B cell (primary cell): ENCODE results near the gene EHBP1L1. TPM values are rescaled to one million over a fixed set of nuclear protein-coding genes. Genes with fewer than 3 reads are reported as not detected.

Experiments used
- ATAC-seq: fragments of 200-7000 bp; cut with Tn5 transposase; one replicate; pipeline ENCODE4 v1.10.0; 2021; ENCODE audit warnings: low read depth, mild to moderate bottlenecking, moderate number of reproducible peaks, moderate library complexity
- CTCF ChIA-PET: fragments of 350-600 bp; sonication (Branson Sonifier 250); formaldehyde crosslinking; loops from one replicate; lab custom pipeline; 2021; ENCODE audit warnings: antibody characterized with exemption, inconsistent platforms; lab: Charles Lee
- POLR2A ChIA-PET: fragments of 350-600 bp; sonication (Branson Sonifier 250); formaldehyde crosslinking; loops from one replicate; lab custom pipeline; 2021; ENCODE audit warnings: antibody characterized with exemption; lab: Charles Lee
- DNase-seq: peaks from one replicate; pipeline ENCODE4 v3.0.0; 2013
- H2AFZ ChIP-seq: 2 replicates; pipeline ENCODE4 v1.6.1; 2012; ENCODE audit warnings: mild to moderate bottlenecking, low read depth, low read length; ENCODE audit not compliant: insufficient read depth, poor library complexity, severe bottlenecking
- H3K27ac ChIP-seq, 2 donors: 1 replicate in 1 of 2; 2 replicates in 1 of 2; pipeline ENCODE4 v1.5.1; 2012 to 2013; ENCODE audit warnings: low read length in 2 of 2, mild to moderate bottlenecking in 2 of 2, moderate library complexity in 1 of 2
- H3K27me3 ChIP-seq, 4 experiments: fragments of 200-600 bp in 1 of 4; sonication (generic) in 1 of 4; replicated peaks in 1 of 4; 1 replicate in 2 of 4; 2 replicates in 2 of 4; pipeline versions ENCODE4 v1.6.1 to v1.7.0; 2013 to 2016; ENCODE audit warnings: low read length in 3 of 4, mild to moderate bottlenecking in 2 of 4, mixed read lengths in 1 of 4, moderate library complexity in 1 of 4; ENCODE audit not compliant: insufficient read depth in 4 of 4, control insufficient read depth in 3 of 4; ENCODE audit errors: control extremely low read depth in 1 of 4
- H3K36me3 ChIP-seq, 2 experiments: replicated peaks in 1 of 2; 1 replicate in 1 of 2; 2 replicates in 1 of 2; pipeline versions ENCODE4 v1.6.1 to v1.7.1; 2013; ENCODE audit warnings: low read length in 1 of 2; ENCODE audit not compliant: insufficient read depth in 2 of 2, control insufficient read depth in 1 of 2; ENCODE audit errors: control extremely low read depth in 1 of 2, extremely low read depth in 1 of 2
- H3K4me1 ChIP-seq, 2 donors: fragments of 200-600 bp in 1 of 2; sonication (generic) in 1 of 2; 1 replicate in 1 of 2; 2 replicates in 1 of 2; pipeline versions ENCODE4 v1.5.1 to v1.6.1; 2013 to 2017; ENCODE audit warnings: low read length in 2 of 2; ENCODE audit not compliant: control insufficient read depth in 2 of 2, insufficient read depth in 2 of 2
- H3K4me2 ChIP-seq: replicated peaks from 2 replicates; pipeline ENCODE3; 2012; ENCODE audit warnings: mild to moderate bottlenecking, low read depth, low read length; ENCODE audit not compliant: poor library complexity, severe bottlenecking
- H3K4me3 ChIP-seq, 5 experiments: fragments of 200-600 bp in 1 of 5; sonication (generic) in 1 of 5; 1 replicate in 3 of 5; 2 replicates in 2 of 5; pipeline versions ENCODE4 v1.5.1 to v1.7.0; 2011 to 2016; ENCODE audit warnings: low read length in 4 of 5, mild to moderate bottlenecking in 4 of 5, low read depth in 2 of 5, control low read depth in 1 of 5, moderate library complexity in 1 of 5; ENCODE audit not compliant: insufficient read depth in 1 of 5; ENCODE audit errors: control extremely low read depth in 1 of 5, extremely low read depth in 1 of 5
- H3K79me2 ChIP-seq: fragments of 200-600 bp; sonication (generic); one replicate; pipeline ENCODE4 v1.6.0; 2016; ENCODE audit warnings: low read length; ENCODE audit not compliant: control insufficient read depth, insufficient read depth
- H3K9ac ChIP-seq: fragments of 200-600 bp; sonication (generic); 2 replicates; pipeline ENCODE4 v1.6.1; 2017; ENCODE audit warnings: mild to moderate bottlenecking, low read length, moderate library complexity
- H3K9me3 ChIP-seq, 3 donors: one replicate each; pipeline versions ENCODE4 v1.6.1 to v1.7.1; 2013; ENCODE audit warnings: low read length in 2 of 3; ENCODE audit not compliant: control insufficient read depth in 2 of 3, insufficient read depth in 1 of 3; ENCODE audit errors: control extremely low read depth in 1 of 3
- H4K20me1 ChIP-seq: 2 replicates; pipeline ENCODE4 v1.6.0; 2012; ENCODE audit warnings: mild to moderate bottlenecking, low read length; ENCODE audit not compliant: insufficient read depth, control insufficient read depth, poor library complexity, severe bottlenecking
- H3K27ac Mint-ChIP-seq: one replicate; pipeline ENCODE4 v1.8.0; 2021; ENCODE audit warnings: mixed read lengths
- H3K27me3 Mint-ChIP-seq: one replicate; pipeline ENCODE4 v1.8.0; 2021; ENCODE audit warnings: mixed read lengths
- H3K4me1 Mint-ChIP-seq: one replicate; pipeline ENCODE4 v1.8.0; 2021; ENCODE audit warnings: mixed read lengths
- H3K4me3 Mint-ChIP-seq: one replicate; pipeline ENCODE4 v1.8.0; 2021; ENCODE audit warnings: mixed read lengths
- H3K9me3 Mint-ChIP-seq: one replicate; pipeline ENCODE4 v1.8.0; 2022; ENCODE audit warnings: mixed read lengths; ENCODE audit not compliant: insufficient read depth
- CTCF ChIP-seq: fragments of 200-600 bp; IDR thresholded peaks from one replicate; pipeline ENCODE4 v1.8.0; 2022; ENCODE audit warnings: antibody characterized with exemption, mild to moderate bottlenecking
- EZH2 ChIP-seq: IDR thresholded peaks from 2 replicates; pipeline ENCODE4 v1.6.1; 2012; ENCODE audit warnings: borderline replicate concordance, low read depth, mild to moderate bottlenecking, moderate library complexity, low read length; ENCODE audit not compliant: insufficient read depth, poor library complexity, severe bottlenecking
- WGBS: methylation state at CpG from one replicate; pipeline ENCODE4 v1.1.5; 2013; ENCODE audit warnings: missing lambda C conversion rate; ENCODE audit not compliant: insufficient coverage; 5-methylcytosine and 5-hydroxymethylcytosine counted together
- intact Hi-C: fragments of 100-400 bp; cut with micrococcal nuclease; formaldehyde crosslinking; loops from one replicate; pipeline ENCODE4 v1.10.0; 2022
- polyA plus RNA-seq: library from polyadenylated mRNA; depleted of rRNA; stranded (reverse); fragments of >200 nt; gene quantifications from 2 replicates; pipeline ENCODE4 v1.2.3, GENCODE V29; 2012
- total RNA-seq, 2 donors: library from RNA; stranded (reverse); fragments of 120-200 nt in 1 of 2; gene quantifications; 1 replicate in 1 of 2; 2 replicates in 1 of 2; pipeline versions ENCODE4 v1.2.3 to v1.2.4, GENCODE V29; 2013 to 2022

The EHBP1L1 gene
- total and polyA plus RNA-seq, 2 donors (not counting 1 experiment from before 2014, with no cell fraction given): 202 to 279 TPM

GRCh38 chr11:65639623-65640482, 64.0 kb downstream of the EHBP1L1 start:
- H3K9me3 ChIP-seq: no peaks in the 10 kb centered on the region
- POLR2A ChIA-PET: interaction anchor here (0.5 to 5.0 kb wide), 33 partner anchors 9 to 1801 kb away, joined by 3 to 116 read pairs (median 4); partner anchors contain the start of genes DPF2, EHBP1L1, FIBP and KAT5
- peaks cover 43 to 67% of the 10 kb centered on the region in 2 donors for H3K4me1 ChIP-seq
- ATAC-seq (peak; percentile 71), DNase-seq (peak; percentile 98)
- Mint-ChIP-seq H3K9me3 (no peaks in the 10 kb centered on the region), H3K4me3 (peak overlapping the region; percentile 99), H3K27ac (peak overlapping the region; percentile 98), H3K4me1 (peaks cover 53% of the 10 kb centered on the region), H3K27me3 (no peaks in the 10 kb centered on the region)
- peak overlapping the region; percentile 100 for H3K27ac ChIP-seq
- CTCF ChIA-PET: interaction anchor here (0.6 to 7.4 kb wide), 14 partner anchors 13 to 220 kb away, joined by 3 to 86 read pairs (median 3); partner anchors contain the start of genes MUS81, RELA and RNASEH2C
- peak overlapping the region; percentile 91 for H3K9ac ChIP-seq
- H3K4me2 ChIP-seq: peak overlapping the region; percentile 96
- H3K79me2 ChIP-seq: peaks cover 90% of the 10 kb centered on the region
- intact Hi-C loops: loop anchor here (1.0 kb wide), 2 partner anchors 12 to 72 kb away; partner anchors contain the start of gene KAT5
- peak overlapping the region; percentile 39 to 97 (median 93) for H3K4me3 ChIP-seq
- no peaks in the 10 kb centered on the region for H3K27me3 ChIP-seq
- TF ChIP-seq CTCF (no peak), EZH2 (no peak)
- H3K36me3 ChIP-seq: peaks cover 0 to 59% of the 10 kb centered on the region in 2 experiments
- under 1% methylated on average over 8 of the region's 8 CpGs for WGBS
- H4K20me1 ChIP-seq: peaks cover 69% of the 10 kb centered on the region
- H2AFZ ChIP-seq: no peak overlapping the region
